SK-N-MC (cell line): ENCODE results near the gene SLC6A9.

Experiments used
- EZH2 ChIP-seq: fragments of 200-600 bp; sonication (generic); IDR thresholded peaks from one replicate; pipeline ENCODE4 v1.6.1; 2017; ENCODE audit warnings: antibody characterized with exemption
- FOXP2 ChIP-seq: optimal IDR thresholded peaks from 2 replicates; pipeline ENCODE3; 2011; ENCODE audit warnings: mild to moderate bottlenecking, moderate library complexity; ENCODE audit not compliant: insufficient read depth; ENCODE audit errors: extremely low read length, control extremely low read depth
- POLR2AphosphoS5 ChIP-seq: IDR thresholded peaks from 2 replicates; pipeline ENCODE4 v1.6.1; 2012; ENCODE audit warnings: mild to moderate bottlenecking, low read depth, low read length, borderline replicate concordance

DNA sequence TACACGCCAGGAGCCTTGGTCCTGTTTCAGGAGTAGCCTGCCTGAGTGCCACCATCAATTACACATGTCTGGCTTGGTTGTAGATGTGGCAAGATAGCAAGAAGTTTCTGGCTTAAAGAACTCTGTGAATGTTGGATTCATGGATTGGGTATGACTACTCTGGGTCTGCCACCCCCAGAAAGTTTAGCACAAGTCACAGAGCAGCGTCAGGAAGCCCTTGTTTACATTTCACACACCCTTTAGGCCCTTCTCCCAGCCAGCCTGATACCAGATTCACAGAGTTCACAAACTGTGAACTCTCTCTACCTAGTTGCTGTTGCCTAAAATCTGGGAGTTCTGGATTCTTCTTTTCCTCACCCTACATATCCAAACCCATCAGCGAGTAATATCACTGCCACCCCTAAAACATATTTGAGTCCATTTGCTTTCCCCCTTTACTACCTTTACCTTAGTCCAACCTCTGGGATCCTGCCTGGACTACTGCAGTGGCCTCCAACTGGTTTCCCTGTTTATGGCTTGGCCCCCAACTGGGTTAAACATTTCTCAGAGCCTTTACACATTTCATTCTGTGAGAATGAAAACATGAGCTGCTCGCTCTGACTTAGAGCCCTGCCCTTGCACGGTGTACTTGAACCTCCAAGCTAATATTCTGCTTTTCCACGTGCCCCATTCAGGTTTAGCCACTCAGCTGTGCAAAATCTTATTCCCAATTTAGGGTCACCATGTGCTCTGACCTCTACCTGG, 43.9 kb downstream of the SLC6A9 start:
- TF ChIP-seq EZH2 (no peak), POLR2AphosphoS5 (no peak), FOXP2 (no peak)
